Measurements from ENCODE around the gene LCP1.
"Not testable (repeated sequence)": the region's sequence is repeated elsewhere in the genome, so short reads cannot be mapped to it uniquely, and the experiment has no call there.

LCP1 gene

GRCh38 chr13:46181840-46182490 is at the start of gene LCP1:
TSS of gene LCP1 (minus strand) at chr13:46182177. CDS start at chr13:46159662, 22,515 bp downstream.
- peak; percentile 78 for DNase-seq (ENCODE audit: low read depth)

- no peak for DNase-seq (ENCODE audit: low read depth)
Measured at GRCh38 chr13:46229251-46229650, 47.3 kb upstream of the LCP1 start.

GRCh38 chr13:46220234-46220633 is 38.3 kb upstream of the LCP1 start:
- not testable (repeated sequence) for DNase-seq (ENCODE audit: low read depth)

- DNase-seq (ENCODE audit: low read depth), result not testable (repeated sequence)
Measured at GRCh38 chr13:46214741-46215140, 32.8 kb upstream of the LCP1 start.

GRCh38 chr13:46213242-46213641 is 31.3 kb upstream of the LCP1 start:
- DNase-seq (ENCODE audit: low read depth), result no peak

GRCh38 chr13:46211483-46212351 is 29.7 kb upstream of the LCP1 start, which contains the start of gene LRRC63:
TSS of gene LRRC63 (plus strand) at chr13:46211928. CDS start at chr13:46213035, 1,107 bp downstream.
- DNase-seq (ENCODE audit: low read depth), result peak; percentile 74

GRCh38 chr13:46211116-46211482 is 29.1 kb upstream of the LCP1 start:
- DNase-seq (ENCODE audit: low read depth), result peak; percentile 28

- DNase-seq (ENCODE audit: low read depth), result no peak
Measured at GRCh38 chr13:46210362-46211083, 28.5 kb upstream of the LCP1 start.

GRCh38 chr13:46207828-46208227 is 25.9 kb upstream of the LCP1 start:
- no peak for DNase-seq (ENCODE audit: low read depth)

GRCh38 chr13:46206143-46206542 is 24.2 kb upstream of the LCP1 start:
- DNase-seq (ENCODE audit: low read depth), result no peak

GRCh38 chr13:46202966-46203365 is 21.0 kb upstream of the LCP1 start:
- no peak for DNase-seq (ENCODE audit: low read depth)

GRCh38 chr13:46202188-46202795 is 20.3 kb upstream of the LCP1 start:
- DNase-seq (ENCODE audit: low read depth), result no peak

- no peak for DNase-seq (ENCODE audit: low read depth)
Measured at GRCh38 chr13:46198696-46199193, 16.8 kb upstream of the LCP1 start.

- DNase-seq (ENCODE audit: low read depth), result no peak
Measured at GRCh38 chr13:46197299-46198048, 15.5 kb upstream of the LCP1 start.

GRCh38 chr13:46195016-46195415 is 13.0 kb upstream of the LCP1 start:
- no peak for DNase-seq (ENCODE audit: low read depth)

GRCh38 chr13:46192412-46192811 is 10.4 kb upstream of the LCP1 start:
- no peak for DNase-seq (ENCODE audit: low read depth)

GRCh38 chr13:46185634-46186033 is 3.7 kb upstream of the LCP1 start:
- no peak for DNase-seq (ENCODE audit: low read depth)

- DNase-seq (ENCODE audit: low read depth), result peak; percentile 59
Measured at GRCh38 chr13:46184277-46184699, 2.3 kb upstream of the LCP1 start.

GRCh38 chr13:46183018-46183946 is 1.3 kb upstream of the LCP1 start:
- DNase-seq (ENCODE audit: low read depth), result no peak

GRCh38 chr13:46182491-46182877 is 507 bp upstream of the LCP1 start:
- peak; percentile 23 for DNase-seq (ENCODE audit: low read depth)

Data from T-helper 22 cell (primary cell).